K562 (cell line): ENCODE data around the gene TWIST1. TPM values are rescaled to one million over a fixed set of nuclear protein-coding genes. Genes with fewer than 3 reads are reported as not detected.

ENCODE experiments used
- ATAC-seq: fragments of 200-7000 bp; cut with Tn5 transposase; 3 replicates; pipeline ENCODE4 v1.9.1; 2020; ENCODE audit warnings: moderate library complexity
- BruUV-seq: library from RNA; stranded (reverse); fragments of 400-500 nt; replicated peaks from 2 replicates; lab custom pipeline; 2021; lab: Mats Ljungman, UMichigan
- CTCF ChIA-PET: fragments of 300-600 bp; formaldehyde crosslinking; extraction: SDS; loops from one replicate; lab custom pipeline; 2021; ENCODE audit warnings: low intra/inter-chr PET ratio; lab: Yijun Ruan, JAX
- POLR2A ChIA-PET: fragments of 300-600, 350-650 bp; sonication (Branson Sonifier 250); formaldehyde crosslinking; extraction: SDS; loops from one replicate; lab custom pipeline; 2021; ENCODE audit warnings: antibody characterized with exemption, inconsistent platforms; lab: Yijun Ruan, JAX
- DNase-seq, 4 experiments: peaks; one replicate each; pipeline versions ENCODE4 v3.0.0 to v3.0.0-alpha.2; 2011 to 2018; ENCODE audit warnings: low spot score in 3 of 4, mixed read lengths in 3 of 4; ENCODE audit errors: extremely low read depth in 1 of 4
- FAIRE-seq: peaks from 2 replicates; lab custom pipeline; 2011; peaks lifted over from hg19 to GRCh38; lab: Jason Lieb, UNC
- H2AFZ ChIP-seq: 2 replicates; pipeline ENCODE4 v1.6.0; 2011; ENCODE audit warnings: low read depth, low read length, control low read depth, inconsistent platforms
- H3K27ac ChIP-seq: fragments of 200-600 bp; 3 replicates; pipeline ENCODE4 v1.8.0; 2011; ENCODE audit warnings: low read depth, mild to moderate bottlenecking, control low read depth, inconsistent platforms, low read length, moderate library complexity, mixed read lengths; ENCODE audit errors: extremely low read depth
- H3K27me3 ChIP-seq, 2 experiments: fragments of 300-600 bp in 1 of 2; 2 replicates in 1 of 2; 3 replicates in 1 of 2; pipeline versions ENCODE4 v1.6.0 to v1.8.0; 2011; ENCODE audit warnings: inconsistent platforms in 2 of 2, low read length in 2 of 2, mild to moderate bottlenecking in 1 of 2, mixed read lengths in 1 of 2, moderate library complexity in 1 of 2; ENCODE audit not compliant: control insufficient read depth in 2 of 2, insufficient read depth in 2 of 2
- H3K36me3 ChIP-seq: fragments of 300-600 bp; 3 replicates; pipeline ENCODE4 v1.8.0; 2011; ENCODE audit warnings: mild to moderate bottlenecking, low read length, inconsistent platforms; ENCODE audit not compliant: control insufficient read depth, insufficient read depth
- H3K4me1 ChIP-seq, 2 experiments: fragments of 200-600 bp in 1 of 2; replicated peaks in 1 of 2; 2 replicates in 1 of 2; 3 replicates in 1 of 2; pipeline versions ENCODE4 v1.5.1 to v1.8.0; 2011; ENCODE audit warnings: inconsistent platforms in 2 of 2, low read length in 2 of 2, mild to moderate bottlenecking in 1 of 2, mixed read lengths in 1 of 2, moderate library complexity in 1 of 2; ENCODE audit not compliant: control insufficient read depth in 2 of 2, insufficient read depth in 2 of 2
- H3K4me2 ChIP-seq: 2 replicates; pipeline ENCODE4 v1.6.1; 2011; ENCODE audit warnings: low read length, control low read depth, inconsistent platforms, mixed read lengths; ENCODE audit not compliant: insufficient read depth
- H3K4me3 ChIP-seq: fragments of 200-600 bp; sonication (generic), shearing (Covaris generic); 2 replicates; pipeline ENCODE4 v1.5.1; 2016; ENCODE audit warnings: control low read depth, inconsistent platforms
- H3K79me2 ChIP-seq: fragments of 200-600 bp; 3 replicates; pipeline ENCODE4 v1.8.0; 2011; ENCODE audit warnings: low read length, inconsistent platforms; ENCODE audit not compliant: control insufficient read depth, insufficient read depth
- H3K9ac ChIP-seq, 2 experiments: 2 replicates each; pipeline versions ENCODE4 v1.6.0 to v1.6.1; 2011; ENCODE audit warnings: low read depth in 2 of 2, low read length in 2 of 2, control low read depth in 1 of 2, inconsistent platforms in 1 of 2, mild to moderate bottlenecking in 1 of 2, mixed read lengths in 1 of 2; ENCODE audit not compliant: insufficient read depth in 1 of 2
- H3K9me1 ChIP-seq: one replicate; pipeline ENCODE4 v1.6.0; 2011; ENCODE audit warnings: inconsistent platforms, mild to moderate bottlenecking, low read length, moderate library complexity; ENCODE audit not compliant: control insufficient read depth, insufficient read depth
- H3K9me3 ChIP-seq: replicated peaks from 2 replicates; pipeline ENCODE4 v1.5.1; 2011; ENCODE audit warnings: low read depth, low read length, inconsistent platforms; ENCODE audit not compliant: control insufficient read depth, insufficient read depth
- H4K20me1 ChIP-seq: replicated peaks from 2 replicates; pipeline ENCODE4 v1.6.1; 2011; ENCODE audit warnings: low read length, inconsistent platforms, mixed read lengths; ENCODE audit not compliant: control insufficient read depth, insufficient read depth
- E2F8 ChIP-seq: fragments of 450-650 bp; IDR thresholded peaks from 2 replicates; pipeline ENCODE4 v1.7.1; 2018; ENCODE audit warnings: mild to moderate bottlenecking, low read depth; ENCODE audit not compliant: partially characterized antibody
- ILF3 ChIP-seq: fragments of 450-650 bp; IDR thresholded peaks from 2 replicates; pipeline ENCODE4 v1.6.1; 2018; ENCODE audit warnings: antibody characterized with exemption, mild to moderate bottlenecking, moderate library complexity, borderline replicate concordance
- MLLT1 ChIP-seq, 2 experiments: fragments of 450-650 bp; IDR thresholded peaks; 2 replicates each; pipeline ENCODE4 v1.6.1; 2016
- SMARCC2 ChIP-seq: fragments of 450-650 bp; IDR thresholded peaks from 2 replicates; pipeline ENCODE4 v1.6.1; 2017; ENCODE audit warnings: antibody characterized with exemption, moderate library complexity, mild to moderate bottlenecking, low read depth
- SNIP1 ChIP-seq: fragments of 450-650 bp; IDR thresholded peaks from 2 replicates; pipeline ENCODE4 v1.7.1; 2017; ENCODE audit warnings: low read depth, mild to moderate bottlenecking
- TCF3 ChIP-seq: sonication (generic); formaldehyde crosslinking; IDR thresholded peaks from 2 replicates; pipeline ENCODE4 v1.4.0; 2020; ENCODE audit warnings: mild to moderate bottlenecking, missing genetic modification reagents
- TCF7 ChIP-seq: sonication (generic); IDR thresholded peaks from 2 replicates; pipeline ENCODE4 v1.6.1; 2016; ENCODE audit warnings: antibody characterized with exemption, borderline replicate concordance
- WGBS: fragments of 100-300 bp; shearing (Covaris generic); methylation state at CpG from one replicate; pipeline ENCODE4 v1.1.6; 2016; ENCODE audit warnings: low coverage, mixed read lengths; ENCODE audit not compliant: insufficient coverage; ENCODE audit errors: missing lambda C conversion rate; 5-methylcytosine and 5-hydroxymethylcytosine counted together
- in situ Hi-C: fragments of 300-500 bp; cut with MboI; formaldehyde crosslinking; loops from 4 replicates; pipeline ENCODE4 v1.15.0; 2018; ENCODE audit warnings: inconsistent platforms, mixed read lengths
- intact Hi-C: fragments of 100-400 bp; cut with micrococcal nuclease; formaldehyde crosslinking; loops from 2 replicates; pipeline ENCODE4 v1.14.2; 2022
- polyA plus RNA-seq, 8 experiments: library from polyadenylated mRNA; depleted of rRNA in 4 of 8; stranded (reverse) in 5 of 8; unstranded in 3 of 8; fragments of >200 nt; fragmentation: Nextera tagmentation in 2 of 8; fragmentation: Illumina TruSeq in 1 of 8; extraction: Ambion mirVana in 2 of 8; extraction: Trizol in 1 of 8; gene quantifications; 2 replicates each; pipeline versions ENCODE4 v1.2.1 to v1.2.3, GENCODE V29; 2011 to 2014; ENCODE audit warnings: inconsistent platforms in 1 of 8, missing spikeins in 1 of 8
- total RNA-seq, 7 experiments: library from RNA; depleted of rRNA in 6 of 7; stranded (reverse); fragments of >200 nt in 6 of 7; fragmentation: Illumina TruSeq in 2 of 7; extraction: Trizol in 2 of 7; gene quantifications; 2 replicates each; pipeline versions ENCODE4 v1.2.1 to v1.2.3, GENCODE V29; 2011 to 2021; ENCODE audit warnings: low replicate concordance in 1 of 7

Gene TWIST1
- total and polyA plus RNA-seq, 9 of the 15 experiments (the other 6 are each of a cell fraction or from before 2014, with no cell fraction given), result 0.10 to 0.86 (median 0.15) TPM; not detected in 2

GRCh38 chr7:19099194-19099593, 18.2 kb downstream of the TWIST1 start:
- no peaks in the 10 kb centered on the region for H3K27me3 ChIP-seq
- WGBS, result 6% methylated on average over 3 of the region's 3 CpGs
- no peak overlapping the region for H3K4me3 ChIP-seq
- no peak overlapping the region for H2AFZ ChIP-seq
- ATAC-seq (no peak), FAIRE-seq (no peak)
- BruUV-seq, result no TSS peak
- CTCF ChIA-PET, result interaction anchor here (0.6 kb wide), 1 partner anchor 140 kb away, joined by 3 read pairs; no protein-coding TSS in a partner anchor
- intact Hi-C loops, result no loop called here
- no peak overlapping the region for H3K9ac ChIP-seq
- TF ChIP-seq TCF7, result no peak
- no peak for TF ChIP-seq TCF3
- no peak for TF ChIP-seq E2F8
- TF ChIP-seq SMARCC2, result no peak
- TF ChIP-seq SNIP1, result no peak
- no peak for TF ChIP-seq ILF3
- TF ChIP-seq MLLT1 (IDR thresholded peaks at IDR 0.05), result no peak
- TF ChIP-seq, all 486 proteins: peak for 0
- no peaks in the 10 kb centered on the region for H3K9me1 ChIP-seq
- DNase-seq, result no peak
- no peaks in the 10 kb centered on the region for H3K36me3 ChIP-seq
- H3K27ac ChIP-seq, result no peak overlapping the region
- in situ Hi-C loops, result no loop called here
- H3K4me1 ChIP-seq, result no peaks in the 10 kb centered on the region
- H3K9me3 ChIP-seq, result no peaks in the 10 kb centered on the region
- POLR2A ChIA-PET, result no interaction called here
- no peaks in the 10 kb centered on the region for H4K20me1 ChIP-seq
- no peaks in the 10 kb centered on the region for H3K79me2 ChIP-seq
- no peak overlapping the region for H3K4me2 ChIP-seq
